ENCODE measurements around the gene SNRK. TPM values are rescaled to one million over a fixed set of nuclear protein-coding genes. Genes with fewer than 3 reads are reported as not detected.

SNRK gene
- total RNA-seq, 1 experiment from 2014 or later, result 7.3 TPM

- no peaks in the 10 kb centered on the region for H3K4me1 ChIP-seq (ENCODE audit: insufficient read depth, low read length, poor library complexity, severe bottlenecking)
- POLR2A ChIA-PET (ENCODE audit: low non-redundant PET), result no interaction called here
- no peak overlapping the region for H3K27ac ChIP-seq (ENCODE audit: low read depth, low read length, poor library complexity, severe bottlenecking)
- no peaks in the 10 kb centered on the region for H3K9me3 ChIP-seq (ENCODE audit: low read depth, low read length, poor library complexity, severe bottlenecking)
- TF ChIP-seq CTCF (conservative IDR thresholded peaks at IDR 0.05; ENCODE audit: low read depth, low read length) (no peak), EZH2 (IDR thresholded peaks at IDR 0.05; ENCODE audit: borderline replicate concordance, low read depth, low read length, poor library complexity, severe bottlenecking) (no peak)
- no peaks in the 10 kb centered on the region for H3K27me3 ChIP-seq (replicated peaks; ENCODE audit: insufficient read depth, low read depth, low read length, poor library complexity)
- no peaks in the 10 kb centered on the region for H3K36me3 ChIP-seq (ENCODE audit: insufficient read depth, low read length, poor library complexity, severe bottlenecking)
- intact Hi-C loops (cut with micrococcal nuclease; ENCODE audit: unreplicated experiment), result no loop called here
- BruUV-seq (replicated peaks), result no TSS peak
- DNase-seq (ENCODE audit: low spot score), result no peak
- CTCF ChIA-PET, result no interaction called here
- H3K4me3 ChIP-seq (ENCODE audit: low read depth, low read length, poor library complexity, severe bottlenecking), result no peak overlapping the region
Measured at GRCh38 chr3:43260412-43260811, 25.9 kb upstream of the SNRK start.

DNA sequence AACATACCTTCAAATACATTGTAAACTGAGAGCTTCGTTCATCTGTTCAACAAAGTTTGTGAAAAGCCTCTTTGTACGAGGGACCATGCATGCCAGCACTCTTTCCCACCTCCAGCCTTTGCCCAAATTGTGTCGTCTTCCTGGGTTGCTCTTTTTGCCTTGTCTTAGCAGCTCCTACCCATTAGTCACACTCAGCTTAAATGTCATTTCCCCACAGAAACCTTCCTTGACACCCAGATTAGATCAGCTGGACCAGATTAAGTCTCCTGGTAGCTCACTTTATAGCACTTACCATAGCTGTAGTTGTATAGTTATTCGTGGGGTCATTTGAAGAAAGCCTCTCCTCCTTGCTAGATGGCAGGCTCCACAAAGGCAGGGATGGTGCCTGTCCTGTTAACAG, 24.1 kb upstream of the SNRK start:
- CTCF ChIA-PET, result no interaction called here
- POLR2A ChIA-PET (ENCODE audit: low non-redundant PET), result no interaction called here
- no peak overlapping the region for H3K4me3 ChIP-seq (ENCODE audit: low read depth, low read length, poor library complexity, severe bottlenecking)

DNA sequence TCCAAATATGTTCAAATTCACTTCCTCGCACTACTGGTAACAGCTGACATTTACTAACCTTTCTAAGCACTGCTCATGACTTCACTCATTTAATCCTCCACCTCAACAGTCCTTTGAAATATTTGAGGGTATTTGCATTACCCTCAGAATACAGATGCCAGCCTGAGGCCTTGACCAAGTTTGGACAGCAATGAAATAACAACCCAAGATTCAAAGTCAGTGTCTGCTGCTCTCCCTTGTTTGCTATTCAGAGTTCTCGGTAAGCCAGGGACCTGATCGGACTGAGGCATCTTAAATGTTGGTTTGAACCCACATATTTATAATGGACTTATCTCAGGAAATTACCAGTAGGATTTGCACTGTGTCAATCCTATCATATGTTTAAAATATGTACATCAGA, 19.9 kb upstream of the SNRK start:
- ChIA-PET POLR2A (ENCODE audit: low non-redundant PET) (no interaction called here), CTCF (no interaction called here)
- no peaks in the 10 kb centered on the region for H3K36me3 ChIP-seq (ENCODE audit: insufficient read depth, low read length, poor library complexity, severe bottlenecking)
- TF ChIP-seq EZH2 (IDR thresholded peaks at IDR 0.05; ENCODE audit: borderline replicate concordance, low read depth, low read length, poor library complexity, severe bottlenecking), result no peak
- H3K27ac ChIP-seq (ENCODE audit: low read depth, low read length, poor library complexity, severe bottlenecking), result no peak overlapping the region
- no peak overlapping the region for H3K4me3 ChIP-seq (ENCODE audit: low read depth, low read length, poor library complexity, severe bottlenecking)
- no TSS peak for BruUV-seq (replicated peaks)
- no peaks in the 10 kb centered on the region for H3K9me3 ChIP-seq (ENCODE audit: low read depth, low read length, poor library complexity, severe bottlenecking)
- intact Hi-C loops (cut with micrococcal nuclease; ENCODE audit: unreplicated experiment), result no loop called here
- H3K4me1 ChIP-seq (ENCODE audit: insufficient read depth, low read length, poor library complexity, severe bottlenecking), result no peaks in the 10 kb centered on the region
- DNase-seq (ENCODE audit: low spot score), result no peak
- no peaks in the 10 kb centered on the region for H3K27me3 ChIP-seq (replicated peaks; ENCODE audit: insufficient read depth, low read depth, low read length, poor library complexity)

More for the DNA sequence above, 24.1 kb upstream of the SNRK start:
- intact Hi-C loops (cut with micrococcal nuclease; ENCODE audit: unreplicated experiment), result no loop called here
- H3K4me1 ChIP-seq (ENCODE audit: insufficient read depth, low read length, poor library complexity, severe bottlenecking), result no peaks in the 10 kb centered on the region
- H3K36me3 ChIP-seq (ENCODE audit: insufficient read depth, low read length, poor library complexity, severe bottlenecking), result no peaks in the 10 kb centered on the region
- no peak overlapping the region for H3K27ac ChIP-seq (ENCODE audit: low read depth, low read length, poor library complexity, severe bottlenecking)
- TF ChIP-seq CTCF (conservative IDR thresholded peaks at IDR 0.05; ENCODE audit: low read depth, low read length) (no peak), EZH2 (IDR thresholded peaks at IDR 0.05; ENCODE audit: borderline replicate concordance, low read depth, low read length, poor library complexity, severe bottlenecking) (no peak)
- no peaks in the 10 kb centered on the region for H3K27me3 ChIP-seq (replicated peaks; ENCODE audit: insufficient read depth, low read depth, low read length, poor library complexity)
- no peaks in the 10 kb centered on the region for H3K9me3 ChIP-seq (ENCODE audit: low read depth, low read length, poor library complexity, severe bottlenecking)
- BruUV-seq (replicated peaks), result no TSS peak
- DNase-seq (ENCODE audit: low spot score), result no peak

DNA sequence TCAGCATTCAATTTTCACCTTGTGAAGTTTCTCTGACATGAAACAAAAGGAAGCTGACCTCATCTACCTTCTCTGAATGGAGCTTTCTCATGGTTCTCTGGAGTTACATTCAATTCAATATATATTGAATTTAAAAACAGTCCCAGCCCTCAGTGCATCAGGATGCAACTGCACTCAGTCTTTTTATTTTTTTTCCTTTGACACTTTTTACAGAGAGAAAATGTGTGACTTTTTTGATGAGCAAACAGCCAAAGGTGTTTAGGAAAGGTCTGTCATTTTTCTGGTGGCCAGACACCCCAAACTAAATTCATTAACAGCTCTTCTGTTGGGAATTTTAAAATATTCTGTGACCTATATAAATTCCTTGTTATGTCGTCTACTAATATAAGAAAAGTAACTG, 19.3 kb upstream of the SNRK start:
- POLR2A ChIA-PET (ENCODE audit: low non-redundant PET), result no interaction called here
- no peaks in the 10 kb centered on the region for H3K9me3 ChIP-seq (ENCODE audit: low read depth, low read length, poor library complexity, severe bottlenecking)
- no peaks in the 10 kb centered on the region for H3K4me1 ChIP-seq (ENCODE audit: insufficient read depth, low read length, poor library complexity, severe bottlenecking)
- no peaks in the 10 kb centered on the region for H3K27me3 ChIP-seq (replicated peaks; ENCODE audit: insufficient read depth, low read depth, low read length, poor library complexity)
- H3K4me3 ChIP-seq (ENCODE audit: low read depth, low read length, poor library complexity, severe bottlenecking), result no peak overlapping the region
- intact Hi-C loops (cut with micrococcal nuclease; ENCODE audit: unreplicated experiment), result no loop called here
- DNase-seq (ENCODE audit: low spot score), result no peak
- TF ChIP-seq CTCF (conservative IDR thresholded peaks at IDR 0.05; ENCODE audit: low read depth, low read length) (no peak), EZH2 (IDR thresholded peaks at IDR 0.05; ENCODE audit: borderline replicate concordance, low read depth, low read length, poor library complexity, severe bottlenecking) (no peak)
- H3K36me3 ChIP-seq (ENCODE audit: insufficient read depth, low read length, poor library complexity, severe bottlenecking), result no peaks in the 10 kb centered on the region
- CTCF ChIA-PET, result no interaction called here
- H3K27ac ChIP-seq (ENCODE audit: low read depth, low read length, poor library complexity, severe bottlenecking), result no peak overlapping the region
- BruUV-seq (replicated peaks), result no TSS peak

Data from A673 (cell line).